Measurements from ENCODE around the gene SNCA.
A peak's percentile ranks its signal among the peaks of the same experiment; 100 is the strongest.

The SNCA gene

GRCh38 chr4:89746377-89746776, 90.6 kb downstream of the SNCA start:
- WGBS (ENCODE audit: insufficient coverage) = no CpG with 5 or more reads among the region's 1 CpG
- Histone ChIP-seq H3K9me3 (ENCODE audit: control extremely low read depth in 1 of 5, control insufficient read depth in 4 of 5, insufficient read depth in 2 of 5, low read depth in 1 of 5, low read length in 4 of 5) (peaks cover 0 to 3% (median 0%) of the 10 kb centered on the region in 5 experiments), H3K4me1 (ENCODE audit: control extremely low read depth in 1 of 4, control insufficient read depth in 4 of 4, insufficient read depth in 4 of 4, low read length in 3 of 4) (no peaks in the 10 kb centered on the region), H3K27me3 (replicated peaks in 2 of 5; ENCODE audit: control insufficient read depth in 4 of 5, insufficient read depth in 5 of 5, low read length in 4 of 5) (no peaks in the 10 kb centered on the region), H3K4me3 (ENCODE audit: control insufficient read depth in 1 of 7, extremely low read depth in 1 of 7, insufficient read depth in 4 of 7, low read depth in 2 of 7, low read length in 6 of 7) (no peak overlapping the region), H3K36me3 (ENCODE audit: control insufficient read depth in 4 of 4, insufficient read depth in 4 of 4, low read length in 3 of 4) (peaks cover 4 to 11% (median 4%) of the 10 kb centered on the region in 4 experiments), H3K27ac (ENCODE audit: insufficient read depth in 1 of 2, low read depth in 1 of 2, low read length in 2 of 2, poor library complexity in 1 of 2, severe bottlenecking in 2 of 2) (no peak overlapping the region)
- ChIA-PET CTCF (interaction anchor here (1.5 kb wide), 1 partner anchor 15 kb away, joined by 5 read pairs; no protein-coding TSS in a partner anchor), POLR2A (no interaction called here)
- DNase-seq = no peak

DNA sequence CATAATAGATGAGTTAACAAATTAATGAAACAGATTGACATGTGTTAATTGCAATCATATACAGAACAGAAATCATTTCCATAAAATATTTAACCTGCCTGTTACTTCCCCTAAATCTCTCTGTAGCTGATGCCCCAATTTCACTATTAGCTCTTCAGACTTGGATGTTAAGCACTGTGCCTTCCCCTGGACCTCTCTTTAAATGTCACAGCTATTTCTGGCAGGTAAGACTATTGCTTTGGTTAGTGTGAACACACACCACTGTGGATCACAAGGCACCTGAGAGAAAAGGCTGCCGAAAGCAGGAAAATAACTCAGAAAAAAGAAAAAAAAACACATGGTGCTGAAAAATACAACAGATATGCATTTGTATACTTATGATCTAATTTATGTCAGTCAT, 91.3 kb downstream of the SNCA start:
- peaks cover 0 to 3% (median 0%) of the 10 kb centered on the region in 5 experiments for H3K9me3 ChIP-seq (ENCODE audit: control extremely low read depth in 1 of 5, control insufficient read depth in 4 of 5, insufficient read depth in 2 of 5, low read depth in 1 of 5, low read length in 4 of 5)
- no peak overlapping the region for H3K4me3 ChIP-seq (ENCODE audit: control insufficient read depth in 1 of 7, extremely low read depth in 1 of 7, insufficient read depth in 4 of 7, low read depth in 2 of 7, low read length in 6 of 7)
- ChIA-PET POLR2A (no interaction called here), CTCF (interaction anchor here (1.5 kb wide), 1 partner anchor 16 kb away, joined by 5 read pairs; no protein-coding TSS in a partner anchor)
- H3K27me3 ChIP-seq (replicated peaks in 2 of 5; ENCODE audit: control insufficient read depth in 4 of 5, insufficient read depth in 5 of 5, low read length in 4 of 5) = no peaks in the 10 kb centered on the region
- H3K27ac ChIP-seq (ENCODE audit: insufficient read depth in 1 of 2, low read depth in 1 of 2, low read length in 2 of 2, poor library complexity in 1 of 2, severe bottlenecking in 2 of 2) = no peak overlapping the region
- DNase-seq = no peak
- no CpG with 5 or more reads among the region's 1 CpG for WGBS (ENCODE audit: insufficient coverage)
- no peaks in the 10 kb centered on the region for H3K4me1 ChIP-seq (ENCODE audit: control extremely low read depth in 1 of 4, control insufficient read depth in 4 of 4, insufficient read depth in 4 of 4, low read length in 3 of 4)
- peaks cover 4 to 14% (median 4%) of the 10 kb centered on the region in 4 experiments for H3K36me3 ChIP-seq (ENCODE audit: control insufficient read depth in 4 of 4, insufficient read depth in 4 of 4, low read length in 3 of 4)

GRCh38 chr4:89744914-89745313, 92.0 kb downstream of the SNCA start:
- H3K27me3 ChIP-seq (replicated peaks in 2 of 5; ENCODE audit: control insufficient read depth in 4 of 5, insufficient read depth in 5 of 5, low read length in 4 of 5) = no peaks in the 10 kb centered on the region
- no peak for DNase-seq
- H3K9me3 ChIP-seq (ENCODE audit: control extremely low read depth in 1 of 5, control insufficient read depth in 4 of 5, insufficient read depth in 2 of 5, low read depth in 1 of 5, low read length in 4 of 5) = peaks cover 0 to 3% (median 2%) of the 10 kb centered on the region in 5 experiments
- WGBS (ENCODE audit: insufficient coverage) = no CpG with 5 or more reads among the region's 5 CpGs
- ChIA-PET CTCF (no interaction called here), POLR2A (no interaction called here)
- H3K27ac ChIP-seq (ENCODE audit: insufficient read depth in 1 of 2, low read depth in 1 of 2, low read length in 2 of 2, poor library complexity in 1 of 2, severe bottlenecking in 2 of 2) = no peak overlapping the region
- no peak overlapping the region for H3K4me3 ChIP-seq (ENCODE audit: control insufficient read depth in 1 of 7, extremely low read depth in 1 of 7, insufficient read depth in 4 of 7, low read depth in 2 of 7, low read length in 6 of 7)
- no peaks in the 10 kb centered on the region for H3K4me1 ChIP-seq (ENCODE audit: control extremely low read depth in 1 of 4, control insufficient read depth in 4 of 4, insufficient read depth in 4 of 4, low read length in 3 of 4)
- peaks cover 4 to 15% (median 4%) of the 10 kb centered on the region in 4 experiments for H3K36me3 ChIP-seq (ENCODE audit: control insufficient read depth in 4 of 4, insufficient read depth in 4 of 4, low read length in 3 of 4)

DNA sequence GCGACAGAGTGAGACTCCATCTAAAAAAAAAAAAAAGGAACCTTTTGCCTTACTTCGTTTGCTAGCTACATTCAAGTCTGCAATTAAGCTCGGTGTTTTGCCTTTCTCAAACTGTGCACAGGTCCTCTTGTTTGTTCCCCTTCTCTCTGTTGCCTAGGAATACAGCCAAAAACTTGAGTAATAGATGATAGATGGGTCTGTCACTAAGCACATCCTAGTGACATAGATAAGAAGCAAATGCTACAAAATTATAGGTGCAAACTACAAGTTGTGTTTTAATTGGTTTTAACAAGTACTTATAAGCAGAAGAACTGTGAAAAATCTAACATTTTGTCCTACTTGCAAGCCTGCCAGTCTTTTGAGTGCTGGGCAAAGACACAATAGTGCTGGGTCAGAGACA, 95.2 kb downstream of the SNCA start:
- peaks cover 0 to 9% (median 3%) of the 10 kb centered on the region in 5 experiments for H3K9me3 ChIP-seq (ENCODE audit: control extremely low read depth in 1 of 5, control insufficient read depth in 4 of 5, insufficient read depth in 2 of 5, low read depth in 1 of 5, low read length in 4 of 5)
- ChIA-PET POLR2A (no interaction called here), CTCF (no interaction called here)
- no peaks in the 10 kb centered on the region for H3K27me3 ChIP-seq (replicated peaks in 2 of 5; ENCODE audit: control insufficient read depth in 4 of 5, insufficient read depth in 5 of 5, low read length in 4 of 5)
- peaks cover 7 to 22% (median 8%) of the 10 kb centered on the region in 4 experiments for H3K36me3 ChIP-seq (ENCODE audit: control insufficient read depth in 4 of 4, insufficient read depth in 4 of 4, low read length in 3 of 4)
- H3K27ac ChIP-seq (ENCODE audit: insufficient read depth in 1 of 2, low read depth in 1 of 2, low read length in 2 of 2, poor library complexity in 1 of 2, severe bottlenecking in 2 of 2) = no peak overlapping the region
- H3K4me1 ChIP-seq (ENCODE audit: control extremely low read depth in 1 of 4, control insufficient read depth in 4 of 4, insufficient read depth in 4 of 4, low read length in 3 of 4) = no peaks in the 10 kb centered on the region
- peak in 2 of 3 donors; percentile 7 to 25 for DNase-seq
- WGBS (ENCODE audit: insufficient coverage) = 100% methylated on average over 1 of the region's 3 CpGs
- H3K4me3 ChIP-seq (ENCODE audit: control insufficient read depth in 1 of 7, extremely low read depth in 1 of 7, insufficient read depth in 4 of 7, low read depth in 2 of 7, low read length in 6 of 7) = no peak overlapping the region

DNA sequence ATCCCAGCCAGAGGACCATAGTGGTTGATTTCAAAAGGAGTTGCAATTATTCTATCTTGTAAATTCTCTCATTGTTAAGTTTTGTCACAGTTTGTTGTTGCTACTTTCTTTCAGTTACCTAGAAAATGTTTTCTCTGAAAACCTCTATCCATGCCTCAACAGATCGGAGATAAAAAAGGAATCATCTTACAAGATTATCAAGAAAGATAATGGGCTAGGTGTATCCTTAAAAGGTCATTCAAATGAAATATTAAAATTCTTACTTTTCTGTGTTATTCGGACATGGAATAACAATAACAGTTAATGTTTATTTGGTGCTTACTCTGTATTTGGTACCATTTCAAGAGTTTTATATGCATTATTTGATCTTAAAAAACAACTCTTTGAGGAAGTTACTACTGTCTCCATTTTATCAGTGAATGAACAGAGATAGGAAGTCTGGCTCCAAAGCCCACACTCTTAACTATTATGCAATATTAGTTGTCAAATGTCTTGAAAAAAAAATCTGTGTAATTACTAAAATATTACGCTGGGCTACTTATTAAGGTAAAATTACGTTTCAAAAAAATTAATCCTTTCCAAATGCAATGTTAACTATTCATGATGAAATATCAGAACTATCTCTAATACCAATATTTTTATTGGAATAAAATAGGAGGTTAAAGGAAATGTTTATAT, 97.5 kb downstream of the SNCA start:
- no CpG with 5 or more reads among the region's 4 CpGs for WGBS (ENCODE audit: insufficient coverage)
- DNase-seq = no peak
- no peaks in the 10 kb centered on the region for H3K27me3 ChIP-seq (replicated peaks in 2 of 5; ENCODE audit: control insufficient read depth in 4 of 5, insufficient read depth in 5 of 5, low read length in 4 of 5)
- H3K27ac ChIP-seq (ENCODE audit: insufficient read depth in 1 of 2, low read depth in 1 of 2, low read length in 2 of 2, poor library complexity in 1 of 2, severe bottlenecking in 2 of 2) = no peak overlapping the region
- no peak overlapping the region for H3K4me3 ChIP-seq (ENCODE audit: control insufficient read depth in 1 of 7, extremely low read depth in 1 of 7, insufficient read depth in 4 of 7, low read depth in 2 of 7, low read length in 6 of 7)
- no peaks in the 10 kb centered on the region for H3K4me1 ChIP-seq (ENCODE audit: control extremely low read depth in 1 of 4, control insufficient read depth in 4 of 4, insufficient read depth in 4 of 4, low read length in 3 of 4)
- H3K9me3 ChIP-seq (ENCODE audit: control extremely low read depth in 1 of 5, control insufficient read depth in 4 of 5, insufficient read depth in 2 of 5, low read depth in 1 of 5, low read length in 4 of 5) = peaks cover 0 to 9% (median 3%) of the 10 kb centered on the region in 5 experiments
- ChIA-PET CTCF (no interaction called here), POLR2A (no interaction called here)
- H3K36me3 ChIP-seq (ENCODE audit: control insufficient read depth in 4 of 4, insufficient read depth in 4 of 4, low read length in 3 of 4) = peaks cover 5 to 23% (median 7%) of the 10 kb centered on the region in 4 experiments

GRCh38 chr4:89737888-89738287, 99.1 kb downstream of the SNCA start:
- no peak for DNase-seq
- POLR2A ChIA-PET = no interaction called here
- Histone ChIP-seq H3K4me1 (ENCODE audit: control extremely low read depth in 1 of 4, control insufficient read depth in 4 of 4, insufficient read depth in 4 of 4, low read length in 3 of 4) (no peaks in the 10 kb centered on the region), H3K27me3 (replicated peaks in 2 of 5; ENCODE audit: control insufficient read depth in 4 of 5, insufficient read depth in 5 of 5, low read length in 4 of 5) (no peaks in the 10 kb centered on the region), H3K36me3 (ENCODE audit: control insufficient read depth in 4 of 4, insufficient read depth in 4 of 4, low read length in 3 of 4) (peaks cover 3 to 21% (median 7%) of the 10 kb centered on the region in 4 experiments), H3K9me3 (ENCODE audit: control extremely low read depth in 1 of 5, control insufficient read depth in 4 of 5, insufficient read depth in 2 of 5, low read depth in 1 of 5, low read length in 4 of 5) (peaks cover 0 to 9% (median 3%) of the 10 kb centered on the region in 5 experiments), H3K4me3 (ENCODE audit: control insufficient read depth in 1 of 7, extremely low read depth in 1 of 7, insufficient read depth in 4 of 7, low read depth in 2 of 7, low read length in 6 of 7) (no peak overlapping the region), H3K27ac (ENCODE audit: insufficient read depth in 1 of 2, low read depth in 1 of 2, low read length in 2 of 2, poor library complexity in 1 of 2, severe bottlenecking in 2 of 2) (no peak overlapping the region)
- no CpG with 5 or more reads among the region's 2 CpGs for WGBS (ENCODE audit: insufficient coverage)
- CTCF ChIA-PET = no interaction called here

GRCh38 chr4:89733946-89734345, 103.0 kb downstream of the SNCA start:
- no peak for DNase-seq
- H3K9me3 ChIP-seq (ENCODE audit: control extremely low read depth in 1 of 5, control insufficient read depth in 4 of 5, insufficient read depth in 2 of 5, low read depth in 1 of 5, low read length in 4 of 5) = peaks cover 0 to 3% (median 0%) of the 10 kb centered on the region in 5 experiments
- no peak overlapping the region for H3K4me3 ChIP-seq (ENCODE audit: control insufficient read depth in 1 of 7, extremely low read depth in 1 of 7, insufficient read depth in 4 of 7, low read depth in 2 of 7, low read length in 6 of 7)
- ChIA-PET CTCF (no interaction called here), POLR2A (no interaction called here)
- 100% methylated on average over 2 of the region's 3 CpGs for WGBS (ENCODE audit: insufficient coverage)
- H3K27ac ChIP-seq (ENCODE audit: insufficient read depth in 1 of 2, low read depth in 1 of 2, low read length in 2 of 2, poor library complexity in 1 of 2, severe bottlenecking in 2 of 2) = no peak overlapping the region
- H3K27me3 ChIP-seq (replicated peaks in 2 of 5; ENCODE audit: control insufficient read depth in 4 of 5, insufficient read depth in 5 of 5, low read length in 4 of 5) = no peaks in the 10 kb centered on the region
- H3K4me1 ChIP-seq (ENCODE audit: control extremely low read depth in 1 of 4, control insufficient read depth in 4 of 4, insufficient read depth in 4 of 4, low read length in 3 of 4) = no peaks in the 10 kb centered on the region
- H3K36me3 ChIP-seq (ENCODE audit: control insufficient read depth in 4 of 4, insufficient read depth in 4 of 4, low read length in 3 of 4) = peaks cover 3 to 14% (median 5%) of the 10 kb centered on the region in 4 experiments
